Activated naive CD4-positive, alpha-beta T cell treated with anti-CD3 and anti-CD28 coated beads, Interleukin-2, amount 50 U/mL, for 24 hours (primary cell): ENCODE results near the gene LRMDA.
A peak's percentile ranks its signal among the peaks of the same experiment; 100 is the strongest.

ENCODE experiments used
- H3K27ac Mint-ChIP-seq: one replicate; pipeline ENCODE4 v1.8.0; 2021; ENCODE audit warnings: mild to moderate bottlenecking, mixed read lengths
- H3K27me3 Mint-ChIP-seq: one replicate; pipeline ENCODE4 v1.8.0; 2021; ENCODE audit warnings: mixed read lengths
- H3K36me3 Mint-ChIP-seq: one replicate; pipeline ENCODE4 v1.8.0; 2021; ENCODE audit warnings: mixed read lengths
- H3K4me1 Mint-ChIP-seq: one replicate; pipeline ENCODE4 v1.8.0; 2021; ENCODE audit warnings: mixed read lengths
- H3K4me3 Mint-ChIP-seq: one replicate; pipeline ENCODE4 v1.8.0; 2021; ENCODE audit warnings: mild to moderate bottlenecking, mixed read lengths
- H3K9me3 Mint-ChIP-seq: one replicate; pipeline ENCODE4 v1.8.0; 2021; ENCODE audit warnings: mixed read lengths

The LRMDA gene

DNA sequence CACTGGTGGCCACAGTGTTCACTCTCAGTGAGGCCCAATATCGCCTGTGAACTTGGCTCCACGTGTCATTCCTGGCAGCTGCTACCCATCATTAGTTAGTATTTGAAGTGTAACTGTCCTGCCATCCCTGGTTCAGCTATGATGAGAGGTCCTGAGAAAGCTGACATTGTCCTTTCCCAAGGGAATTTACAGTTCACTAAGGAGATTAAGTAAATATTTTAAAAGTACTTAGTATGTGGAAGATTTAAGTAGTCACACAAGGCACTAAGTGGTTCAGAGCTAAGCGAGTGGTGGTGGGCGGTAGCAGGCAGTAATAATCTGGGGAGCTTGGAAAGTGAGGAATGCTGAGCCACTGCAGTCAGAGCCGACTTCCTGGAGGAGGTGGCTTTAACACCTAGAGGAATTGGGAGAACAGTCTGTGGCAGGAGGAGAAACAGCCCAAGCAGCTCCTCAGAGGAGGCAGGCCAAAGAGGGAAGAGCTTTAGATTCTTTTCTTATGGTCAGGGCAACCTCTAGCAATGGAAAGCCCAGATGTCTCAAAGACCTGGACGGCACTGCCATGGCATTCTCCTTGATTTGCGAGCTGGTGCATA is 519.7 kb downstream of the LRMDA start:
- Mint-ChIP-seq H3K4me3 (no peak overlapping the region), H3K36me3 (no peaks in the 10 kb centered on the region), H3K9me3 (no peaks in the 10 kb centered on the region), H3K4me1 (no peaks in the 10 kb centered on the region), H3K27ac (no peak overlapping the region), H3K27me3 (peaks cover 1% of the 10 kb centered on the region)

DNA sequence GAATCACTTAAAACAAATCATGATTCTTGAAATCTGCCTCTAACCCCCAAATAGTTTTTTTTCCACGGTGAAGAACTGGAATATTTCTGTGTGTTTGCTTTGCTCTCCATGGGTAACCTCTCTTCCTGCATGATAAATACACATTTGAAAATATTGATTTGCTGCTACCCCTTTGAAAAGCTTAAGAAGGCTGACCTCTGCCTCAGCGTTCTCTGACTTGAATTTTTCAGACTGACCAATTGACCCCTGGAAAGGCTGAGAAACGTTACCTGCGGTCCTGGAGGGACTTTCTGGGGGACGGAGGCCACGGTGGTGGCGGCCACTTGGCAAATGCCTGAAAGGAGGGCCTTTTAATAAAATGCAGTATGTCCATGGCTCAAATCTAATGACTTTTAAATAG is 520.2 kb downstream of the LRMDA start:
- H3K27ac Mint-ChIP-seq, result no peak overlapping the region
- no peaks in the 10 kb centered on the region for H3K9me3 Mint-ChIP-seq
- peaks cover 1% of the 10 kb centered on the region for H3K27me3 Mint-ChIP-seq

DNA sequence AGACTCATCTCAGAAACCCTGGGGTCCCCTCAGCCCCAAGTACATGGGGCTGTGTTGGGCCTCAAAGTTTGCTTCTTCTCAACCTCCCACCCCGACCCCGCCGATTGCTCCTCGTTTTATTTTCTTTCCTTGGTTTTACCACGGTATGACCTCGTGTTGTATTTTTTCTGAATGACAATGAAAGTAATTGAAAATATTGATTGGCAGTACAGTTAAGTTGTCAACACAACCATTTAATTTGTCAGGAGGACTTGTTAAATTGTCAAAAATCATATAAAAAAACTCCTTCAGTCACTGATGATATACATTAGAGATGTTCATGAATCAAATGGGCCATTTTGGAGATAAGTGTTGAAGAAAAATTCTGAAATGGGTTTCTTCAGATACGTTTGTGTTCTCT is 520.7 kb downstream of the LRMDA start:
- Mint-ChIP-seq H3K4me1 (no peaks in the 10 kb centered on the region), H3K27ac (no peak overlapping the region), H3K4me3 (no peak overlapping the region), H3K9me3 (no peaks in the 10 kb centered on the region), H3K36me3 (no peaks in the 10 kb centered on the region), H3K27me3 (peaks cover 1% of the 10 kb centered on the region)

More for the DNA sequence above, 520.2 kb downstream of the LRMDA start:
- no peaks in the 10 kb centered on the region for H3K36me3 Mint-ChIP-seq
- no peaks in the 10 kb centered on the region for H3K4me1 Mint-ChIP-seq
- H3K4me3 Mint-ChIP-seq, result no peak overlapping the region

DNA sequence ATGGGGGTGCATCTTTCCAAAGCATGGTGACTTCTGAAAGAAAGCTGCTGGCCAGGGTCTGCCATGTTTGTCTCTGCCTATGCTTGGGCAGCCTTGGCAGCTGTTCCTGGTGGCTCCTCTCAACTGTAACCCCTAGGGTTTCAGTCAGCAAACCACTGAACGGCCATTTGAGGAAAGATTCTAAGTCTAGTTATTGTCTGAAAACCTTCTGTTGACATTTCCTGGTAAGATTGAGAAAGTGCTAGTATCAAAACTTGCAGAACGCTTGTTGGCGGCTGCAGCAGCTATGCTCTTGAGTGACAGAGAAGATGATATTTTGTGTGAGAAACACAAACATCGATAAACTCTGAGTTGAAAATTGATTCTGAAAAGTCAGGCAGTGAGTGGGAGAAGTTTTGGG is 523.1 kb downstream of the LRMDA start:
- H3K27ac Mint-ChIP-seq, result no peak overlapping the region
- H3K9me3 Mint-ChIP-seq, result no peaks in the 10 kb centered on the region
- H3K4me3 Mint-ChIP-seq, result no peak overlapping the region
- no peaks in the 10 kb centered on the region for H3K36me3 Mint-ChIP-seq
- H3K4me1 Mint-ChIP-seq, result no peaks in the 10 kb centered on the region
- H3K27me3 Mint-ChIP-seq, result peaks cover 1% of the 10 kb centered on the region

DNA sequence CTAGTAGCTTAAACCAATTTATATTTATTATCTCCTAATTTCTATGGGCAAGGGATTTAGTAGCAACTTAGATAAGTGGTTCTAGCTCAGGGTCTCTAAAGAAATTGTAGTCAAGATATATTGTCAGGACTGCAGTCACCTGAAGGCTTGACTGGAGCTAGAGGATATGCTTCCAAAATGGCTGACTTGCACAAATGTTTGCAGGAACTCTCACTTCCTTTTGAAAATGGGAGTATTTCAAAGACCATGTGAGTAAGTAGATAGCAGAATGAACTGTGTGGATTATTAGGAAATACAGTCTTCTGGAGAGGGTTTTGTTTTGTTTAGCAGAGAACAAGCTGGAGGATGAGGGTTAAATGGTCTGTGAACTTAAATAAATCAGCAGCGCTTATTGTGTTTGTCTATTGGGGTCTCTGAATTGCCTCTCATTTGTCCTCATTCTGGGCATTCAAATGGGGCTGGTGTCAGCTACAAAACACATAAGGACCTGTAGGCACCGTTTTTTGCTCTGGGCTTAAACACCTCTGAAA is 524.6 kb downstream of the LRMDA start:
- H3K36me3 Mint-ChIP-seq, result no peaks in the 10 kb centered on the region

DNA sequence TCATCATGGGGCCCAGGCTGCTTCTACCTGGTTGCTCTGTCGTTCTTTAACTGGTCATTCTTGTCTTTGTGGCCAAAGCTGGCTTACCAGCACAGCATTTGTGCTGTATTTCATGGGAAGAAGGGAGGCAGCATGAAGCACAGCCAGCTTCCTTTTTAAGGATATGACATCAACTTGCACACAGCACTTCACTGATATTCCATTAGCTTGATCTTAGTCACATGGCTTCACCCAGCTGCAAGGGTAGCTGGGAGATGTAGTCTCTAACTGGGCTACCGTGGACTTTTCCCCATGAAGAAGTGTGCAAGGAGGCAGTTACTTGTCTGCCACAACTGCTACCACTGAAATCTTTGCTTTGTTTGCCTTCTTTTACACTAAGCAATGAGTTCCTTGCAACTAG is 525.2 kb downstream of the LRMDA start:
- Mint-ChIP-seq H3K27ac (no peak overlapping the region), H3K4me1 (no peaks in the 10 kb centered on the region), H3K27me3 (no peaks in the 10 kb centered on the region), H3K9me3 (no peaks in the 10 kb centered on the region), H3K4me3 (no peak overlapping the region), H3K36me3 (no peaks in the 10 kb centered on the region)

More for the DNA sequence above, 524.6 kb downstream of the LRMDA start:
- Mint-ChIP-seq H3K27me3 (no peaks in the 10 kb centered on the region), H3K27ac (no peak overlapping the region), H3K9me3 (no peaks in the 10 kb centered on the region), H3K4me3 (no peak overlapping the region), H3K4me1 (no peaks in the 10 kb centered on the region)

DNA sequence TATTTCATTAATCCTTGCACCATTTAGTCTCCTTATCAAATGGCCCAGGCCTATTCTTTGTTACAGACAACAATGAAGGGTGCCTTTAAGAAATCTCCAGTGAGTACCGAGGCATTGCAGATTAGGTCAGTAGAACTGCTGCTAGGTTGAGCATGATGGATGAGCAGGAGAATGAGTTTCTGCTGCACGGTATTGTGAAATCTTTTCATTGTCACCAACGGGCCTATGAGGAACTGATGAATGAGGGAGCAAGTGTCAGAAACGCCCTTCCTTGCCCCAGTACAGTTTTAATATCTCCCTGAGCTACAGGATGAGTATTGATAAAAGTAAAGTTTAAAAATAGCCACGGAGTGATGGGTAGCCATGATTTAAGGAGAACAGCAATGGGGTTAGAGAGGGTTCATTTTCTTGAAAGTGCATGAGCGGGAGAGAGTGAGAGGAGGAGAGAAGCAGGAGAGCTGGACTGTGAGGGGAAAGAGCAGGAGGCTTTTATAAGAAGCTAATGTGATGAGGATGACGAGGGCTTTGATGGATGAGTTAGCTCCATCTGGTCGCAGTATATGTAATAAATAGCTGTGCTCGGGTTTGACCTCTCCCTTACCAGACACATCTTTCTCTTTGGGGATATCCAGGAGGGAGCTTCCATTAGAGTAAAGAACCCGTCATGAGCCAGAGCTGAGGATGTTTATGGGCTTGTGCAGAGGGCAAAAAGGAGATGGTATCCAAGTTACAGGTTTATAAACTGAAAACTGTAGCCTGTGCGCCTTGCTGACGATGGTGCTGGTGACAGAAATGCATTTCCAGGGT is 526.1 kb downstream of the LRMDA start:
- Mint-ChIP-seq H3K4me3 (no peak overlapping the region), H3K9me3 (no peaks in the 10 kb centered on the region), H3K27ac (peak overlapping the region; percentile 2), H3K27me3 (no peaks in the 10 kb centered on the region), H3K4me1 (no peaks in the 10 kb centered on the region), H3K36me3 (no peaks in the 10 kb centered on the region)

DNA sequence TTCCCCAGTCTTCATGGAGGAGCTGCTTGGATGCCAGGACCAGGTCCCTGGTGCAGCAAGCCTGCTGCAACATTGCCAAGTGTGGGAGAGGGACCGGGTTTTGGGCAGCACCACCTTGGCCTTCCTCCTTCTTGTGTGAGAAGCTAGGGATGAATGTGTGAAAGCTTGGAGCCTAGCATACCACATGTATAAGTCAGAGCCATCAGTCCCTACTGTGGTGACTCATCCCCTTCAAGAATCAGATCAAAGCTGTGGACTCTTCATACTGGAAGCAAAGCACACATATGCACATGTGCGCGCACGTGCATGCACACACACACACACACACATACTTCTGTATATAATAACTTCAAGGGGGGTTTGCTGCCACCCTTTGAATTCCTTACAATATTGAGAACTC is 527.8 kb downstream of the LRMDA start:
- H3K4me1 Mint-ChIP-seq, result no peaks in the 10 kb centered on the region
- no peaks in the 10 kb centered on the region for H3K36me3 Mint-ChIP-seq
- H3K4me3 Mint-ChIP-seq, result no peak overlapping the region
- no peak overlapping the region for H3K27ac Mint-ChIP-seq
- H3K27me3 Mint-ChIP-seq, result peaks cover 3% of the 10 kb centered on the region
- H3K9me3 Mint-ChIP-seq, result no peaks in the 10 kb centered on the region

DNA sequence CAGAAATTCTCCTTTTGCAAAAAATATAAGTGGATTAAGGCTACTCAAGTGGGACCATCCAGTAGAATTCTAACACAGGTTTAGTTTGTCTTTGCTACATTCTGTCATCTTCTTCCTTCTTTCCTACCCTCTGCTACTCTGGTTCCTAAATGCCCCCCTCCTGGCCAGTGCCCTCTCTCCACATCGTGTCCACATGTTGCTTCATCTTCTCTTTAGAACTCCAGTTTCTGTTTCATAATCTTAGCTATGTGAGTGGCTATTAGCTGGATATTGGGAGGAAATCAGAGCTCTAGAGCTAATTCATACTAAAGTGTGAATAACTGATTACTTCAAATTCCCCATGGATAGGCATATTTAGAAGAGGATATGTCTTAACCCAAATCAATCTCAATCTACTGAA is 528.5 kb downstream of the LRMDA start:
- Mint-ChIP-seq H3K27ac (no peak overlapping the region), H3K4me1 (no peaks in the 10 kb centered on the region), H3K27me3 (peaks cover 3% of the 10 kb centered on the region), H3K4me3 (no peak overlapping the region), H3K9me3 (no peaks in the 10 kb centered on the region), H3K36me3 (no peaks in the 10 kb centered on the region)

DNA sequence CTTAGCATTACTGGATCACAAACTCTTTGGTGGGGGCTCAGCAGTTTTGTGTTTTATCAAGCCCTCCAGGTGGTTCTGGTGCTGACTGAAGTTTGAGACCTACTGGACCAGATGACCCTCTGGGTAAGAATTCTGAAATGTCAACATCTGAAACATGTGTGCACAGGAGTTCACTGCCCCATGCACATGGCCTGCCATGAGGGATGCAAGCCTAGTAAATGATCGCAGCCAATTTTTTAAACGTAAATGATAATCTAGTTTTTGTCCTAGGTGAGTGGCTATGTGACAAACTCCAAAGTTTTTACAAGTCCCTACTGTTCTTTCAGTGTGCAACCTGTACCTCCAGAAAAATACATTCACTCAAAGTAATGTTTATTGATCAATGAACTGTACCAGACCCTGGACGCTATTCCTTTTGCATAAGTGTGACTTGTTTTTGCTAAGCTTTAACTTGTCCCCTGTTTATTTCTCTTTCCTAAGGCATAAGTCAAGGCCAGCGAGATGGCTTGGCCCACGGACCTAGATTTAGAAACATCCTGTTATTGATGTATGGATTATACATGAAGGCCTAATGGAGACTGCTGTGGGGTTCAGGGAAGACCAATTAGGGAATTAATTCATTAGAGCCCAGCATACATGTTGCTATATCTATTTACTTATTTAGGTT is 531.1 kb downstream of the LRMDA start:
- Mint-ChIP-seq H3K27me3 (peaks cover 3% of the 10 kb centered on the region), H3K27ac (no peak overlapping the region), H3K36me3 (no peaks in the 10 kb centered on the region), H3K4me3 (no peak overlapping the region), H3K4me1 (no peaks in the 10 kb centered on the region), H3K9me3 (no peaks in the 10 kb centered on the region)

DNA sequence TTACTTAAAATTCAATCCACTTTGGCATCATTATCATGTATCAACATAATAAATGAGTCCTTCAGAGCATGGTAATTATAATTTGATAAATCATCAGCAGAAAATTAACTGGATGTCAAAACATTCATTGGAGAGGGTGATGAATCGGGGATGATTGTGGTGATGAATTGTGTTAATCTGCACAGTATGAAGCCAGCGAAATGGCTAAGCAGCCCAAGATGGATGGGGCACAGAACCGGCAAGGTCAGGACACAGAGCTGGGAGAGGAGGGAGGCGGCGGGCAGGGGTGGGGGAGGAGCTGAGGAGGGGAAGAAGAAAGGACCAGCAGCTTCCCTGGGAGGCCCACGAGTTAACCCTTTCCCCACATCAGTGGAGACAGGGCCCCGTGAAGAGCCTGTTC is 536.1 kb downstream of the LRMDA start:
- H3K9me3 Mint-ChIP-seq, result no peaks in the 10 kb centered on the region
- peaks cover 3% of the 10 kb centered on the region for H3K27me3 Mint-ChIP-seq
- H3K36me3 Mint-ChIP-seq, result no peaks in the 10 kb centered on the region
- no peaks in the 10 kb centered on the region for H3K4me1 Mint-ChIP-seq
- no peak overlapping the region for H3K27ac Mint-ChIP-seq
- no peak overlapping the region for H3K4me3 Mint-ChIP-seq

DNA sequence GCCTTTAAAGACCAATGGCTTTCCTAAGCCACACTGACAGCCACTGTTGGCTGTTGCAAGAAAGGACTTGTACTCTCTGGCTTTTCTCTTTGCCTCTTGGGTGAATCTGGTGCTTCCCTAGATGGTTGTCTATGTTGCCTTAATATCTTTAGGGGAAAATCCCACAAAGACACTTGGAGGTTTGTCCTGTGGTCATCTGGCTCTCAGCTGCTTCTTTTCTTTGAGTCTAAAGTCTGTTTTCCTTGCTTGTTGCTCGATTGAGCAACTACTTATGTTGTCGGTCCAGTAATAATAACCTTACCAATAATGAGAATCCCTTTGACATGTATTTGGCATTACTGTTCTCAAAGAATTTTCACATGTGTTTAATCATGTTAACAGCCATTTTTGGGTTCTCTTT is 537.6 kb downstream of the LRMDA start:
- no peaks in the 10 kb centered on the region for H3K36me3 Mint-ChIP-seq
- no peaks in the 10 kb centered on the region for H3K4me1 Mint-ChIP-seq
- peaks cover 2% of the 10 kb centered on the region for H3K27me3 Mint-ChIP-seq
- no peaks in the 10 kb centered on the region for H3K9me3 Mint-ChIP-seq
- no peak overlapping the region for H3K27ac Mint-ChIP-seq
- no peak overlapping the region for H3K4me3 Mint-ChIP-seq

DNA sequence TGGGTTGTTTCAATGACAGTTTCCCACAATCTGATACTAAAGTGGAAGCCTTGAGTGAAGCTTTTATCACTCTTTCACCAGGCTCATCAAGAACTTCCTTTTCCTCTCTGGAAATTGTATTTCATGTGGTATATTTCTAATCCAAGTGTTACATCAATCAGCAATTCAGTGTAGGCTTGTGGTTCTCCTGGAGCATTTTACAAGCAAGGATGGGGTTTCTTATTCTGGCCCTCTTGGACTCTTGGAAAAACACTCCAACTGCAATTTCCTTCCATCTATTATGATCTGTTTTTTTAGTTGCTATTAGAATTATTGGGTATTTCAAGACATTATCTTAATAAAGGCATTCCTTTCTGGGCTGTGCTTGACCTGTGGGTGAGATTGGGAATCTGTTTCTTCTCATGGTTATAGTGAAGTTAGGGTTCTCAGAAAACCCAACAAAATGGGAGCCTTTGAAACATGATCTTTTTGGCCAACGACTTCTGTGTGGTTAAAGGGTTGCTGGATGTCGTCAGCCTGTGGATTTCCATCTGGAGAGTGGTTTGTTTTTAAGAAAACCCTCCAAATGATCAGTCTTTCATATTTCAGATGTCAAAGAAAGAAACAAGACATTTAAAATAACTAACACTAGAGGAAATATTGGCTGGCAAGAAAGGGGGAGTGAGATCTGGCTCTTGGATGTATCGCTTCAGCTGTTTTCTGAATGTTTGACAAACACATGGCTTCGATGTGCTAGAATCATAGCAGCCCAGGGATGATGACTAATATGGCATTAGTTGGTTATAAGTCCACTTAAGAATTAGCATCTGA is 540.2 kb downstream of the LRMDA start:
- H3K9me3 Mint-ChIP-seq, result no peaks in the 10 kb centered on the region
- H3K27ac Mint-ChIP-seq, result no peak overlapping the region
- H3K27me3 Mint-ChIP-seq, result peaks cover 1% of the 10 kb centered on the region
- H3K36me3 Mint-ChIP-seq, result no peaks in the 10 kb centered on the region
- H3K4me3 Mint-ChIP-seq, result no peak overlapping the region
- H3K4me1 Mint-ChIP-seq, result no peaks in the 10 kb centered on the region

DNA sequence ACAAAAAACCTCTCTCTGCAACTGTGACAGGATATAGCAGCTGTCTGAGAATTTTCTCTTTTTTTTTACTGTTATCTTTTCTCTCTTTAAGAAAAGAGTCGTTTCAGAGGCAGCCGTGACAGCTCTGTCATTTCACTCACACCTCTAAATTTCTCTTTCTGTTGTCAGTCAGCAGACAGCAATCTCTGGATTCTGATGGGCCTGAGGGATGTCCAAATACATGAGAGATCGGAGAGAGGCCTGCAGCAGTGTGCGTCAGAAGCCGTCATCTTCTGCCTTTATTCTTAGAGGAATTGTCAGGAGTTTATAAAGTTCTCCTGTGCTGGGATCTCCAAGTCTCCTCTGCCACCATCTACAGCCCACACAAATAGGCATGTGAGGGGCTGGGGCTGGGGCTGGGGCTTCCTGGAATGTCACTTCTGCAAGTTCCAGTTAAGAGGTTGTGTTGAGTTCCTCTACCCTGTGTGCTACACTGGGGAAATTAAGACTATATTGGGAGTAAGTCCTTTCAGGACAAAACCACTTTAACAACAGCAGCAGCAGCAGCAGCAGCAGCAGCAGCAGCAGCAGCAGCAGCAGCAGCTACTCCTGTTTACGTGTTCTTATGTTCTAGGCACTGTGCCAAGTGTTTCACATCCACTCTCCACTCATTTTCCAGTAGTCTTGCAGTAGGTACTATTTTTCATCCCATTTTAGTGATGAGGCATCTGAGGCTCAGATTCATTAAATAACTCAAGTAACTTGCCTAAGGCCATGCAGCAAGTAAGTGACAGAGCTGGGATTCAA is 541.3 kb downstream of the LRMDA start:
- no peaks in the 10 kb centered on the region for H3K36me3 Mint-ChIP-seq
- H3K27ac Mint-ChIP-seq, result no peak overlapping the region
- no peaks in the 10 kb centered on the region for H3K4me1 Mint-ChIP-seq
- H3K4me3 Mint-ChIP-seq, result no peak overlapping the region
- H3K27me3 Mint-ChIP-seq, result peaks cover 1% of the 10 kb centered on the region
- no peaks in the 10 kb centered on the region for H3K9me3 Mint-ChIP-seq

DNA sequence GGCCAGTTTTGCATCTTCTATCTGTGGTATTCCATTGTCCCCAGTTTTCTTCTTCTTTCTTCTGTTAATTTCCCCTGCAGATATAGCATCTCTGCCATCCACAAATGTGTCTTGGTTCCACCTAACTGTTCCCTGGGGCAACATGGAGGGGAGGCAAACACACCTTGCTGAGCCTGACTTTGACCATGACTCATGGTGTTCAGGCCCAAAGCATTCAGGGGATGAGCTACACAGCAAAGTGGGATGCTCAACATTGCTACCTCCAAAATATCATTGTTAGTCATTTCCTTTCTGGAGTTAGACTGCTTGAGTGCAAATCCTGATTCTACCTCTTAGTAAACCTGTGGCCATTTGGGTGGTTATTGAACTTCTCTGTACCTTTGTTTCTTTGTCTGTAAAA is 542.7 kb downstream of the LRMDA start:
- no peaks in the 10 kb centered on the region for H3K4me1 Mint-ChIP-seq
- H3K36me3 Mint-ChIP-seq, result no peaks in the 10 kb centered on the region
- H3K9me3 Mint-ChIP-seq, result no peaks in the 10 kb centered on the region
- peaks cover 1% of the 10 kb centered on the region for H3K27me3 Mint-ChIP-seq
- no peak overlapping the region for H3K4me3 Mint-ChIP-seq
- H3K27ac Mint-ChIP-seq, result no peak overlapping the region
